HUES6 (cell line): ENCODE results near the gene ZNF407.

ENCODE experiments used
- H3K27ac ChIP-seq: 2 replicates; pipeline ENCODE4 v1.7.0; 2013; ENCODE audit warnings: low read depth, mild to moderate bottlenecking, low read length, inconsistent platforms
- H3K27me3 ChIP-seq: 2 replicates; pipeline ENCODE4 v1.6.1; 2013; ENCODE audit warnings: low read length; ENCODE audit not compliant: control insufficient read depth, insufficient read depth
- H3K36me3 ChIP-seq: 2 replicates; pipeline ENCODE4 v1.6.1; 2013; ENCODE audit warnings: low read length; ENCODE audit not compliant: control insufficient read depth, insufficient read depth
- H3K4me1 ChIP-seq: 2 replicates; pipeline ENCODE4 v1.6.1; 2013; ENCODE audit warnings: low read length; ENCODE audit not compliant: control insufficient read depth, insufficient read depth
- H3K4me3 ChIP-seq: 2 replicates; pipeline ENCODE4 v1.5.1; 2013; ENCODE audit warnings: low read depth, low read length
- H3K9ac ChIP-seq: one replicate; pipeline ENCODE4 v1.6.1; 2013; ENCODE audit warnings: mild to moderate bottlenecking, low read length
- H3K9me3 ChIP-seq: 2 replicates; pipeline ENCODE4 v1.6.1; 2013; ENCODE audit warnings: low read depth, low read length; ENCODE audit not compliant: control insufficient read depth, insufficient read depth

ZNF407 gene

DNA sequence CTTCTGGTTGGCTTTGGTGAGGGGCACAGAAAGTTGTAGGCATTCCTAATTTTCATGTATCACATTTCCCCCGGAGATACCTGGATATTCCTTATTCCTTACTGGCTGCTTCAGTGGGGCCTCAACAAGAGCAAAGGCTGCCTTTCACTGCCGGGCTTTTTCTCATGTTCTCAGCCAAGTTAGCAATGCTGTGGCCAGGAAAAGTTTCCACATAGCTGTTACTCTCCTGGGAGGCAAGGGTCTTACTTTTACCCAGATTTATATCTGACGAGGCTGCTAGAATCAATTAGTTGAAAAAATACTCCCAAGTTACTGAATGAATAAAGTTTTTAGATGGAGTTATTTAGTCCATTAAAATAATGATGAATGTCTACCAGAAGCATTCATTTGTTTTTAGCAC lies 230.5 kb downstream of the ZNF407 start:
- no peaks in the 10 kb centered on the region for H3K9me3 ChIP-seq
- H3K27me3 ChIP-seq = no peaks in the 10 kb centered on the region
- no peak overlapping the region for H3K4me3 ChIP-seq

DNA sequence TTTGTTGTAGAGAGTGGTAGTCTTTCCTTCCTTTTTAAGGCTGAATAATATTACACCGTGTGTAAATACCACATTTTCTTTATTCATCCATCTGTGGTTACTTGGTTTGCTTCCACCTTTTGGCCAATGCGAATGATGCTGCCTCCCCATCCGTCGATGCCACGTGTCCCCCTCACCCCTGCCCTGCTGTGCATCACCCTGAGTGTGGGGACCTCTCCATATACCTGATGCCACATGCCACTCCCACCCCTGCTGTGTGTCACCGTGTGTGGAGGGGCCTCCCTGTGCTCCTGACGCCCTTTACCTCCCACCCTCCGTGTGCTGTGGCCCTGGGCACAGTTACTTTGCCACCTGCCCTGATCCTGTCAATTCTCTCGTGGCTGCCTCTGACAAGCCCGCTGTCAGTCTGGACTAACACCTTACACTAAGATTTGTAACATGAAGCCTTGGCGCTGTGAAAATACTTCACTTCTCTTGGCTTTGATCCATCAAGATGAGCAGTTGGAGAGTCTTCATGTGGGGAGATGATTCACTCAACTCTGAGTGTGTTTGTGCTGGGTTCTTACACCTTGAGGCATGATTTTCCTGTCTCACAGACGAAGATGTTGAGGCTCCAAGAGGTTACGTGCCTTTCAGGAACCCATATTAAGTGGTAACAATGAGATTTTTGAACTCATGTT lies 234.0 kb downstream of the ZNF407 start:
- H3K27ac ChIP-seq = no peak overlapping the region
- no peak overlapping the region for H3K4me3 ChIP-seq
- H3K9me3 ChIP-seq = no peaks in the 10 kb centered on the region
- no peaks in the 10 kb centered on the region for H3K36me3 ChIP-seq
- peaks cover 11% of the 10 kb centered on the region; the same call in 1 of the 2 replicates for H3K4me1 ChIP-seq
- no peak overlapping the region for H3K9ac ChIP-seq
- H3K27me3 ChIP-seq = no peaks in the 10 kb centered on the region

More for the DNA sequence above, 230.5 kb downstream of the ZNF407 start:
- Histone ChIP-seq H3K36me3 (no peaks in the 10 kb centered on the region), H3K27ac (no peak overlapping the region), H3K4me1 (no peaks in the 10 kb centered on the region), H3K9ac (no peak overlapping the region)

- no peak overlapping the region for H3K9ac ChIP-seq
- peaks cover 11% of the 10 kb centered on the region; the same call in 1 of the 2 replicates for H3K4me1 ChIP-seq
- H3K27me3 ChIP-seq = no peaks in the 10 kb centered on the region
- H3K4me3 ChIP-seq = no peak overlapping the region
- H3K36me3 ChIP-seq = no peaks in the 10 kb centered on the region
- H3K9me3 ChIP-seq = no peaks in the 10 kb centered on the region
- no peak overlapping the region for H3K27ac ChIP-seq
Measured at GRCh38 chr18:74832381-74832780, 234.7 kb downstream of the ZNF407 start.

GRCh38 chr18:74832999-74833398 lies 235.3 kb downstream of the ZNF407 start:
- Histone ChIP-seq H3K9ac (no peak overlapping the region), H3K27me3 (no peaks in the 10 kb centered on the region), H3K4me1 (peaks cover 11% of the 10 kb centered on the region; the same call in 1 of the 2 replicates)

GRCh38 chr18:74834424-74835309 lies 237.0 kb downstream of the ZNF407 start:
- no peak overlapping the region for H3K9ac ChIP-seq
- H3K4me1 ChIP-seq = peaks cover 11% of the 10 kb centered on the region; the same call in 1 of the 2 replicates
- no peaks in the 10 kb centered on the region for H3K27me3 ChIP-seq
- H3K36me3 ChIP-seq = no peaks in the 10 kb centered on the region
- no peak overlapping the region for H3K27ac ChIP-seq
- no peak overlapping the region for H3K4me3 ChIP-seq
- H3K9me3 ChIP-seq = no peaks in the 10 kb centered on the region

More at GRCh38 chr18:74832999-74833398, 235.3 kb downstream of the ZNF407 start:
- Histone ChIP-seq H3K4me3 (no peak overlapping the region), H3K36me3 (no peaks in the 10 kb centered on the region), H3K27ac (no peak overlapping the region), H3K9me3 (no peaks in the 10 kb centered on the region)

DNA sequence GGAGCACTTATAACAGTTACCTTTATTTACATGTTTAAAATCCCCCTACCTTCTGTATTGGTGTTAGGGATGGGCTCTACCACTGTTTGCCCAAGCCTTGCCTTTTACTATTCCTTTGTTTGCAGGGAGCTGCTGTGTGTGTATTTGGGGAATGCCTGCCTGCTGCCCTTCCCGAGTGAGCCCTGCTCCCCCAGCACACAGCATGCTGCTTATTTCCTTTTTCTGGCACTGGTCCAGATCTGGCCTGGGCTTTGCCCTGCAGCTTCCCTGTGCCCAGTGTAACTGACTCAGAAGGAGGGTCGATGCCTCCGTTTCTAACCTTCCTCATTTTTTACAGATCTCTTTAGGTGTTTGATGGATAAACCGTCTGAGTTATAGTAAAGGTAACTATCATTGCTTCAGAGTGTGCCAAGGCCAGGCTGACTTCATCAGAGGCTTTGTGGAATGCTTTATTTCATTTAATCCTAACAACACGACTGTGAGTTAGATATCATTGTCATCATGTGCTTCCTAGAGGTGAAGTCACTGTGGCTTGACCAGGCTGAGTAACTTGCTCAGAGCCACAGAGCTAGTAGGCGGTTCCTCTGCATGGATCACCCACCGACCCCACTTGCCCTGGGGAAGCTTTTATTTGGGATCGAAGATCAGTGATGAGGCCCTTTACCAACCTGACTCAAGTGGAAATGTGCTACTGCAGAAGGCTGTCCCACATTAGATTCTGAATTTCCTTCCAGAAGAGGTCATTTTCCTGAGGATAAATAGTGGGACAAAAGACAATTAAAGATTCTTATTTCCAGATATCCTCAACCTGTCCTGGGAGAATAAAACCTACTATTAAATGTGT lies 238.8 kb downstream of the ZNF407 start:
- no peak overlapping the region for H3K27ac ChIP-seq
- peaks cover 17% of the 10 kb centered on the region for H3K4me1 ChIP-seq
- H3K36me3 ChIP-seq = no peaks in the 10 kb centered on the region
- H3K27me3 ChIP-seq = no peaks in the 10 kb centered on the region
- H3K9ac ChIP-seq = no peak overlapping the region
- no peaks in the 10 kb centered on the region for H3K9me3 ChIP-seq
- H3K4me3 ChIP-seq = no peak overlapping the region

GRCh38 chr18:74840492-74841167 lies 243.0 kb downstream of the ZNF407 start:
- Histone ChIP-seq H3K27ac (no peak overlapping the region), H3K27me3 (no peaks in the 10 kb centered on the region), H3K4me3 (no peak overlapping the region), H3K9ac (no peak overlapping the region), H3K4me1 (peaks cover 13% of the 10 kb centered on the region), H3K9me3 (no peaks in the 10 kb centered on the region), H3K36me3 (no peaks in the 10 kb centered on the region)

GRCh38 chr18:74841248-74841647 lies 243.6 kb downstream of the ZNF407 start:
- H3K9me3 ChIP-seq = no peaks in the 10 kb centered on the region
- H3K4me1 ChIP-seq = peaks cover 10% of the 10 kb centered on the region
- H3K27me3 ChIP-seq = no peaks in the 10 kb centered on the region
- no peak overlapping the region for H3K9ac ChIP-seq
- H3K27ac ChIP-seq = no peak overlapping the region
- no peak overlapping the region for H3K4me3 ChIP-seq
- H3K36me3 ChIP-seq = no peaks in the 10 kb centered on the region

DNA sequence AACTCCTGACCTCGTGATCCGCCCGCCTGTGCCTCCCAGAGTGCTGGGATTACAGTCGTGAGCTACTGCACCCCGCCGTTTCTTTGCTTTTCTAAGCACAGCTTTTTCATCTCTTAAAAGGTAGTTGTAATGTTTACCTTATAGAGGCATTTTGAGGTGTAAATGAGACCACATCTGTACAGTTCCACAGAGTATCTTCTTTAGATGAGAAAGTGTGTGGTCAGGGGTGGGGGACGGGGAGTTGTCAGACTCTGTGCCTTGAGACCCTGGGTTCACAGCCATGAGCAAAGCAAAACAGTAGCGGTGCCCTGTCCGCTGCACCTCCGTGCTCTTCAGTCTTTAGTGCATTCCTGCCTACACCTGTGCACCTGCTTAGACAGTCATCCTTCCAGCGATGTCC lies 251.6 kb downstream of the ZNF407 start:
- Histone ChIP-seq H3K4me3 (no peak overlapping the region), H3K36me3 (no peaks in the 10 kb centered on the region), H3K9ac (no peak overlapping the region), H3K9me3 (no peaks in the 10 kb centered on the region), H3K27me3 (no peaks in the 10 kb centered on the region), H3K27ac (no peak overlapping the region), H3K4me1 (no peaks in the 10 kb centered on the region)

DNA sequence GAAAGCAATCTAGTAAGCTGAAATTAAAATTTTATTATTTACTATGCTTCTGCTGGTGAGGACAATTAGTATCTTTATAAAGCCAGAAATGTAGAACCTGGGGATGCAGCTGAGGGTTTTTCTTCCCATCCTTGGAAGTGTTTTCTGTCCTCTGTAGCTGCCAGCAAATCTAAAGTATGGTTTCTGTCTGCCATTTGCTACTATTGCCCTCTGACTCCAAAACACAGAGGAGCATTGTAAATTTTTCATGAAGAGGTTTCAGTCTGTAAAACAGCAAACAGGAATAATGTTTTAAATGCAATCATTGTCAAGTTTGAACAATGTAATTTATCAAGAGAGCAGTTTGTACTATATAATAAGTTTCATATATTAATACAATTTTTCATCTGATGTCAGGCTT lies 258.8 kb downstream of the ZNF407 start:
- Histone ChIP-seq H3K9ac (no peak overlapping the region), H3K27ac (no peak overlapping the region), H3K4me3 (no peak overlapping the region), H3K9me3 (no peaks in the 10 kb centered on the region), H3K27me3 (no peaks in the 10 kb centered on the region), H3K4me1 (no peaks in the 10 kb centered on the region), H3K36me3 (no peaks in the 10 kb centered on the region)
